ENCODE measurements around the gene SOCS4.

DNA sequence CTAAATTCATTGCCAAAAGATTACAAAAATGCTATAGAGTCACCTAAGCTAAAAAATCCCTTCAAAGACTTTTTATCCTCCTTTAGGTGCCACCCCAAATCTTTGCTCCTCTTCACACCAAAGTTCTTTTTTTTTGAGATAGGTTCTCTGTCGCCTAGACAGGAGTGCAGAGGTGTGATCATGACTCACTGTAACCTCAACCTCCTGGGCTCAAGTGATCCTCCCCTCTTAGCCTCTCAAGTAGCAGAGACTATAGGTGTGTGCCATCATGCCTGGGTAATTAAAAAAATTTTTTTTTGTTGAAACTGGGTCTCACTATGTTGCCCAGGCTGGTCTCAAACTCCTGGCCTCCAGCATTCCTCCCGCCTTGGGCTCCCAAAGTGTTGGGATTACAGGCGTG is 48.0 kb upstream of the SOCS4 start:
- no peak for TF ChIP-seq EZH2phosphoT487 (IDR thresholded peaks at IDR 0.05; ENCODE audit: low read depth)
- TF ChIP-seq, protein P1, sequence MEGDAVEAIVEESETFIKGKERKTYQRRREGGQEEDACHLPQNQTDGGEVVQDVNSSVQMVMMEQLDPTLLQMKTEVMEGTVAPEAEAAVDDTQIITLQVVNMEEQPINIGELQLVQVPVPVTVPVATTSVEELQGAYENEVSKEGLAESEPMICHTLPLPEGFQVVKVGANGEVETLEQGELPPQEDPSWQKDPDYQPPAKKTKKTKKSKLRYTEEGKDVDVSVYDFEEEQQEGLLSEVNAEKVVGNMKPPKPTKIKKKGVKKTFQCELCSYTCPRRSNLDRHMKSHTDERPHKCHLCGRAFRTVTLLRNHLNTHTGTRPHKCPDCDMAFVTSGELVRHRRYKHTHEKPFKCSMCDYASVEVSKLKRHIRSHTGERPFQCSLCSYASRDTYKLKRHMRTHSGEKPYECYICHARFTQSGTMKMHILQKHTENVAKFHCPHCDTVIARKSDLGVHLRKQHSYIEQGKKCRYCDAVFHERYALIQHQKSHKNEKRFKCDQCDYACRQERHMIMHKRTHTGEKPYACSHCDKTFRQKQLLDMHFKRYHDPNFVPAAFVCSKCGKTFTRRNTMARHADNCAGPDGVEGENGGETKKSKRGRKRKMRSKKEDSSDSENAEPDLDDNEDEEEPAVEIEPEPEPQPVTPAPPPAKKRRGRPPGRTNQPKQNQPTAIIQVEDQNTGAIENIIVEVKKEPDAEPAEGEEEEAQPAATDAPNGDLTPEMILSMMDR (IDR thresholded peaks at IDR 0.05; ENCODE audit: low read depth, low read length), result no peak

All from OCI-LY3 (cell line).